SKM-1 (cell line): ENCODE data around the gene GLI3.
"Not testable (repeated sequence)": the region's sequence is repeated elsewhere in the genome, so short reads cannot be mapped to it uniquely, and the experiment has no call there.

Experiments
- DNase-seq: peaks from one replicate; lab custom pipeline; 2025; ENCODE audit not compliant: unreplicated experiment; lab: John Stamatoyannopoulos, UW

GLI3 gene

GRCh38 chr7:42213093-42213492 is 23.9 kb downstream of the GLI3 start:
- no peak for DNase-seq

DNA sequence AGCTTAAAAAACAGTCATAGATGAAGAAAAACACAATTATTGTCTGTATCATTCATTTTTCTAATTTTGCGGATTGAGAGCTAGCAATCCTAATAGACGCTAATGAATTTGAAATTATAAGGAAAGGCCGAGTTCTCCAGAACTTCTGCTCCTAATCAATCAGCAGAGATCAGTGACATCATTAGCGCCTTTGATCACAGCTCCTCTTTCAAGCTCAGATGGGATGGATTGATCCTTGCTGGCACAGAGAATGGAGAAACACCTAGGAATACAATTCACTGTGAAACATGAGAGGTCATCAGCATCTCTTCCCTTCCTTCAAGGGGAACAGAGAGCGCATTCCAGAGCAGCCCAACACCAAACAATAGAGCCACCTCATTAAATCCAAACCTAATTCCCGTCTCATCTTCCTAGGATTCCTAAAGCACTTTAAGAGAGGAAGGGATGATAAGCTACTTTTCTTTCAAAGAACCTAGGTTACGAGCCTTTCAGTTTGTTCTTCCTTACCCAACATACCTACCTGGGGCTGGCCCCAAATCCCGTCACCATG is 24.4 kb downstream of the GLI3 start:
- DNase-seq = no peak

DNA sequence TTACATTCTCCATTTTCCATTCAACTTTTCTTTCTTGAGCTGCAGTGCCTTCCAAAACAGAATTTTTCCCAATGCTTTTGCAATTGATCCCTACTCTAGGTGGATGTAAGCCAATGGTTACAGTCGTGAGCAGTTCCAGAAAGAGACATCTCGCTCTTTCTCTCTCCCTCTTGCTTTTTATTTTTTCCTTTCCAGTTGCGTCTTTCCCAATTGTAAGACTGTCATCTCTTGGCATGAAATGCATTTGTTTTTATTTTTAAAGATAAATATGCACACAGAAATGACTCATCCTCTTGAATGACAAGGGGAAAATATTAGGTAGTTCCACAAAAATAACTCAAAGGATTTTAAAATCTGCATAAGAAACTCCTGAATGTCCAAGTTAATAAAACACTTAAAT is 25.1 kb downstream of the GLI3 start:
- no peak for DNase-seq

DNA sequence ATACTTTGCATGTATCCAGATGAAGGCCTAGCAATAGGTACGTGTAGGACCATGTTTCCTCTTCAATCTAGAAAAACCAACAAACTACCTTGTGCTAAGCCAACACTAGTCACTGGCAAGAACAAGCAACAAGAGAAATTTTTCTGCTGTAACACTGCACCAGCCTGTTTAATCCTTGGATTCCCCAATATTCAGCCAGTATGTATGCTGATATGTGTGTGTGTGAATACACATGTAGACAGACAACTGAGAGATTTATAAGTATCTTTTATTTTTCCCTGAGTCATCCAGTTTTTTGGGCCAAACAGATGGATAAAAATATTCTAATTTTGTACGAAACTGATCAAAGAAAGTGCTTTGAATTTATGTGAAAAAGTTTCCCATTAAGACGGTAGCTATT is 26.2 kb downstream of the GLI3 start:
- DNase-seq = no peak

DNA sequence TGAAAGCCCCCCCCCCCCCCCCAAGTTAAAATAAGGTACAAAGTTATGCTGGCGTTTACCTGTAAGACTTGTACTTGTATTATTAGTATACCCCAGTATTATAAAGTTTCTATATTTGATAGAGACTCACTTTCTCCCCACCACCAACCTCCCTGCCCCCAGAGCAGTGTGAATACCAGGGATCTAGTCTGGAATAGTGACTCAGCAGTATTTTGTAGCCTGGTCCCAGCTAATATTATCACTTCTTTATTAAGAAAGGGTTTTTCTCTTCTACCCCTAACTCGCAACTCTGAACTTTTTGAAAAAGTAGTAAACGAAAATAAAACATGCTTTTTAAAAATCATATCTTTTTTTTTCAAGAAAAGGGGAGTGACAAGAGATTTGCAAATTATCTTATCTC is 26.7 kb downstream of the GLI3 start:
- DNase-seq = no peak

DNA sequence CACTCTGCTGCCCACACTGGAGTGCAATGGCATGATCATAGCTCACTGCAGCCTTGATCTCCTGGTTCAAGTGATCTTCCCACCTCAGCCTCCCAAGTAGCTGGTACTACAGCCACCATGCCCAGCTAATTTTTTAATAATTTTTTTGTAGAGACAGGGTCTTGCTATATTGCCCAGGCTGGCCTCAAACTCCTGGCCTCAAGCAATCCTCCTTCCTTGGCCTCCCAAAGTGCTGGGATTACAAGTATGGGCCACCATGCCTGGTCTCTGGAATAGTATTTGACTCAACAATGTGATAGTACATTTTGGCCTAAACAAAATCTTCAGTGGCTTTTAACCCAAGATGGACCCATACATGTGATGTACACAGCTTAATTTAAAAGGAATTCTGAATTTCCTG is 27.9 kb downstream of the GLI3 start:
- DNase-seq = not testable (repeated sequence)

DNA sequence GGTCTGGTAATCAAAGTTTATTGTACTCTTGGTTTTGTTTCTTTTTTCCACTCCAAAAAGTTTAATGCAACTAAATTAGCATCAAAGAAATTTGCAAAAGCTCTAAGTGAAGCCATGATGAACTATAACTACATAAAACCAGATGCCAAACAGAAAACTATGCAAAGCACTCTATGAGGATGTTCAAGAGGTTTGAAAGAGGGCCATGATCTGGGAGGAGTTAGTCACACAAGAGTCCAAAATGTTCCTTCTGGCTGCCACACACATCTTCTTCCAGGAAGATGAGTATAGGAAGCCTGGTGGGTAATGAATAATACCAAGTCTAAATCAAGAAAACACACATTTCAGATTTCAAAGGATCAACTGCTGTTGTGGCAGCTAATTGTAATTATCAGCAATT is 28.4 kb downstream of the GLI3 start:
- DNase-seq = no peak

DNA sequence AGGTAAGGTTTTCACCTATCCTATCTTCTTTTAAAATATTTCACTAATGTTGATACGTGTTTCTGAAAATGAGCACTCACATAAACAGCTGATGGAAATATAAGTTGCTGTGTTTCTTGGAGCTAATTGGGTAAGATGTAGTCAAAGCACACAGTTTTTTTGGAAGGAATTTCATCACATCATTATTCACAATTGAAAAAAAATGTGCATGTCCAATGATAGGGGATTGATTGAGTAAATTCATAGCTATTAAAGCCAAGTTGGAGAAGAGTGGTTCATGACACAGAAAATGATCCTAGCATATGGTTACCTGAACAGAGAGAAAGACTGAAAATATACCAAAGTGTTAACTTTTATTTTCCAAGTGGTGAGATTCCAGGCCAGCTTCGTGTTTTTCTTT is 29.6 kb downstream of the GLI3 start:
- DNase-seq = no peak

DNA sequence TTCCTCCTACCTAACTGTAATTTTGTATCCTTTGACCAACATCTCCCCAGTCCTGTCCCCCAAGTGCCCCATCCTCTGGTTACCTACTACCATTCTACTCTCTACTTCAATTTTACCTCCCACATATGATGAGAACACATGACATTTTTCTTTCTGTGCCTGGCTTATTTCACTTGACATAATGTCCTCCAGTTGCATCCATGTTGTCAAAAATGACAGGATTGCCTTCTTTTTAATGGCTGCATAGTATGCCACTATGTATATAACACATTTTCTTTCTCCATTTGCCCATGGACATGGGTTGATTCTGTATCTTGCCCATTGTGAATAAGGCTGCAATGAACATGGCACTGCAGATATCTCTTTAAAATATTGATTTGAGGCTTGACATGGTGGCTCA is 33.7 kb downstream of the GLI3 start:
- DNase-seq = no peak

GRCh38 chr7:42202601-42203000 is 34.4 kb downstream of the GLI3 start:
- DNase-seq = no peak

DNA sequence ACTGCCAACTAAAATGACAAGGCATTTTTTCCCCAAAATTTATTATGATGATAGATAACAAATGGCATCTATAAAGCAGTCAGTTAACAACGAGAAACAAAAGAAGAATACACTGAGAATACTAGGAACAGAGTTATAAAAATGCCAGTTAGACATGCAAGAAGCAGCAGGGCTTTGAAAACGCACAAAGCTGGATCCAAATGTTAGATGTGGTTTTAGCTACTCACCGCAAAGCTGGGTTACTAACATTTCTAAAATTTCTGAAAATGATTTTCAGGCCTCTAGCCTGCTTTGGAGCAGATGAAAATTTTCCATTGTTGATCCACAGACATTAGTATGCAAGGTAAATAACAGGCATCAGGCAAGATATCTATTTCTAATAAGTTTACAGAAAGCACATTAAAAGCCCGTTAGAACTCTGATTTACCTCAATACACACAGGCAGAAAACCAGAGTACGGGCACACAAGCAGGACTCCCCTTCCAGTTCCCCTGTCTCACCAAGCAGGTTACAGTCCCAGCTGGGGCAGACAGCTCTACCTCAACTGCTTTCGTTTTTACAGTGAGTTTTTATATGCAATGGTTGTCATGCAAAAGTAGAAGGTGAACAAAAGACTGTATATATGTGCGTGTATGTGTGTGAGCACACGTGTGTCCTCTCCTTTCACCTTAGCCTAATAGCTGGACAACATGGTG is 37.9 kb downstream of the GLI3 start:
- DNase-seq = no peak

GRCh38 chr7:42198296-42198695 is 38.7 kb downstream of the GLI3 start:
- no peak for DNase-seq

GRCh38 chr7:42197451-42197850 is 39.6 kb downstream of the GLI3 start:
- DNase-seq = no peak

DNA sequence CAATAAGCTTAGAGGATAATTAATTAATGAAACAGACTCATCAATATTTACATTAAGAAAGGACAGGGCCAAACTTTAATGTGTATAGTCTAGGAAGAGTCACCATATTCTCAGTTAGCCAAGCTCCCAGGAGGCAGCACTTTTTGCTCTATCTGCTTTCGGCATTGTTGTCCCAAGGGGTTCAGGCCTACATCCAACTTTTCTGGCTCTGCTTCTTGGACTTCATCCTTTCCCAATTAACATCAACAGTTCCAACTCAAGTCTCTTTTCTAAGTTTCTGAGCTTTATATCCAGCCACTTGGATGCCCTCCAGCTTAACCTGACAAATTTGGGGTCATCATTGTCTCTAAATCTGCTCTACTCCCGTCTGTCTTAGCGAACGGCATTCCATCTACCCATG is 42.8 kb downstream of the GLI3 start:
- DNase-seq = no peak

- no peak for DNase-seq
Observed at GRCh38 chr7:42193471-42194129, 43.4 kb downstream of the GLI3 start.

DNA sequence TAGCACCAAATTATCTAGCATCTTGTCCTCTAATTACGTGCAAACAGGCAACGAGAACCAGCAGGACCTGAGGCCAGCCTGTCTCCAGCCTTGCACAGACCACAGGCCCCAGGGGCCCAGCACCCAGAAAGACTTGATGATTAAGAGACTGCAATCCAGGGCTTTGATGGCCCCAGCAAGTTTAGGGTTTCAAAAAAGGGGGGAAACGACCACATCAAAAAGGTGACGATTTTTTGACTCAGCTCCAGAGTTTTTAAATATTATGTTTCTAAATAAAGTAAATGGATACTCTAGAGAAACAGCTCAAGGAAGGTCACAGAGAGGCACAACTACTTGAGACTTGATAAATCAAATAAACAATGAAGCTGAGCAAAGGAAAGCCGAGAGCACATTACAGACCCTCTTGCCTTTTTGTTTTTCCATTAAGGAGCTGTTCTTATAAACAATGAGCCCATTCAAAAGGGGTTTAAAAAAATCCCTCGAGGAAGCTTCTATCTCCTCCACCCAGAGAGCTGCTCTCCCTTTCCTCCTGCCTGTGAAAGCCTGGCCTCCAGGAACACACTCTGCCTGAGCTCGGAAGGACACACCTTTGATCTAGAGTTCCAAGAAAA is 44.1 kb downstream of the GLI3 start:
- no peak for DNase-seq

DNA sequence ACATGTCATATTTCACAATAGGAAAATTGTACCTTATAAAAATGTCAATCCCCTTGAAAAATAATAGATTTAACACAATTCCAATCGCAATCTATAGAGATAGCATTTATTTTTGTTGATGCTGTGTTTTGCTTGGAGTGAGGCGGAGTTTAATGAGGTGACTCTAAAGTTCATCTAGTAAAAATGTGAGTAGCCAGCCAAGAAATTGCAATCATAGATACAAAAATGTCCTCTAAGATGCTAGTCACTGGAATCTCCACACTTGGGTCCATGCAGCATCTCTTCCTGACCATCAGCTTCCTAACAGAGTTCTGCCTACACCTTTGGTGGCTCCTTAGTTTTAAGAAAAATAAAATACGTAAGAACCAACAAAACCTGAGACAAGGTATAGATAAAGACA is 44.9 kb downstream of the GLI3 start:
- no peak for DNase-seq

DNA sequence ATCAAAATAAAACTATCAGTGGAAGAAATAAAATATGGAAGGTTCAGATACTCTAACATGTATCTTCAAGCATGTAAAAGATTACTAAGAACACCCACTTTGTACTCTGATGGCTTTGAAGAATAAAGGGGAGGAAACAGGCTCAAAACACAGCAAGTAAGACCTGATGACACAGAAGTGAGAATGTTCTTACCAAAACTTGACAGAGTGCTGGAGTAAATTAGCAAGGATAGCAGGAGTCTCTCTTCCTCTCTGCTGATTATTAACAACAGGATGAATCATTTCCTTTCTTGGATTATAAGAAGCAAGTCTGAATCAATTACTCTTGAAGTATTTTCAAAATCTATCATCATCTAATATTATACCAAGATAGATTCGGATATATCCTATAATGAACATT is 47.5 kb downstream of the GLI3 start:
- DNase-seq = no peak

DNA sequence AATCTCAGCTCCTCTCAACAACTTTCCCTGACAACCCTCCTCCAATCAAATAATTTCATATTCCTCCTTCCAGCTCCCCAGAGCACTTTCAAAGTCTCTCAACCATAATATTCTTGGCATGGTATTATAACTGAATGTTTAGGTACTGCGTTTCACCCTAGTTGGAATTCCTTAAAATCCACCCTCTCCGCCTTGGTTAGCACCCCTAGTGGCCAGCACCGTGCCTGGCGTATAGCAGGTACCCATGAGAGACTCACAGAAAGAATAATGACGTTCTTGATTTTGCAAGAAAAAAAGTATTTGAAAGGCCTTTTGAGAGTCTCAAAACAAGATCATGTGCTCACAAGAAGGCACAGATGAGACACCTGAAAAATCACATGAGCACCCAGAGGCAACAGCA is 50.9 kb downstream of the GLI3 start:
- no peak for DNase-seq

DNA sequence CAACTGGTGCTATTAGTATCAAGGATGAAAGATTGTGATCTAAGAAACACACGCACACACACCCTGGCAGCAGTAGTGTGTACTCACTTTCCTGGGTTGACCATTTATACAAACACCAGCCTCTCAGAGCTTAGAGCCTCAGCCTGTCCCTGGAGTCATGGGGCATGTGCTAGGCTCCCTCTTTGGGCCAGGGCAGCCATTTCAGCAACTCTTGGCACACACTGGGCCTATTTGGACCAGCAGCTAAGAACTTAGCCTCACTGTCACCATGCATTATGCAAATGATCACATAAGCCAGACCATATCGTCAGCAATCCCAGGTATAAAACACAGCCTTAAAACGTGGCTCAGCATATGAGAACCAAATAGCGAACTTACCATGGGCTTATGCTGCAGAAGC is 51.3 kb downstream of the GLI3 start:
- DNase-seq = no peak

DNA sequence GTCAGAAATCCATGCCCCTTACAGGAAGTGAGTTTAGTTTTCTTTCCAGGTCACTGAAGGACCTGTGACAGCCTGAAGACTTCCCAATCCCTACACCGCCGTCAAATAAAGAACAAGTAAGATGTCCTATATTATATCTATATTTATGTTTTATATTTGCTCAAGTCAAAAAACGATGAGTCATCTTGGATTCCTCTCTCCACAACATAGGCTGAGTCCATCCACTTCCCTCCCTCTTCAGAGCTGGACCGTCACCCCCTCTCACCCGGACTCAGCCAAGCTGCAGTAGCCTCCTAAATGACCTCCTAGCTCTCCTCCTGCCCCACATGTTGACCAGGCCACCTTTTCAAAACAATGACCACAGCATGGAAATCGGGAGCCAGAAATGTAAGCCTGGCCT is 53.5 kb downstream of the GLI3 start:
- no peak for DNase-seq

DNA sequence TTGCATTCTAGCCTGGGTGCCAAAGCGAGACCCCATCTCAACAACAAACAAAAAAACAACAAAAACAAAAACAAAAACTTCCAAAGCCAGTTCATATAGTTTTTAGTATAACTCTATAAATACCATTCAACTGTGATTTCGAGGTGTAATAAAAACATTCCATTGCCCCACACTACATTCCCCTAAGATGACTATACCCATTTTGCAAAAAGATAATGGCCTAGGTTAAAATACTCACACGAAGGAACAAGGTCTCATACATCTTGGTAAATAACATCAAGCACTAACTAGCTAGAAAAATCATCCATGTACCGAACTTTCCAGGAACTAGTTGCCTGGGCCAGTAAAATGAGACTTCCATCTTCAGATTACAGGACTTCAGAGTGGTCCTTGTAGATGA is 55.4 kb downstream of the GLI3 start:
- no peak for DNase-seq
